ENCODE data around the gene LAYN. TPM values are rescaled to one million over a fixed set of nuclear protein-coding genes. Genes with fewer than 3 reads are reported as not detected.

Gene LAYN
- total RNA-seq, 1 donor from 2014 or later, result 2.8 TPM

- TF ChIP-seq CTCF (IDR thresholded peaks at IDR 0.05; ENCODE audit: borderline replicate concordance), result no peak
- no peaks in the 10 kb centered on the region for H3K9me3 ChIP-seq (replicated peaks)
- no peak for DNase-seq
- H3K27ac ChIP-seq (replicated peaks), result no peak overlapping the region
- no peaks in the 10 kb centered on the region for H3K36me3 ChIP-seq
- no peaks in the 10 kb centered on the region for H3K27me3 ChIP-seq (ENCODE audit: low read depth)
- H3K4me1 ChIP-seq, result peaks cover 32% of the 10 kb centered on the region
- intact Hi-C loops (cut with micrococcal nuclease), result no loop called here
- H3K4me3 ChIP-seq, result no peak overlapping the region
Observed at GRCh38 chr11:111571829-111572501, 31.4 kb downstream of the LAYN start.

GRCh38 chr11:111572581-111572980 lies 32.1 kb downstream of the LAYN start:
- Histone ChIP-seq H3K27ac (replicated peaks) (peak overlapping the region; percentile 76), H3K9me3 (replicated peaks) (no peaks in the 10 kb centered on the region), H3K27me3 (ENCODE audit: low read depth) (no peaks in the 10 kb centered on the region), H3K4me3 (no peak overlapping the region), H3K36me3 (no peaks in the 10 kb centered on the region), H3K4me1 (peaks cover 32% of the 10 kb centered on the region)
- TF ChIP-seq CTCF (IDR thresholded peaks at IDR 0.05; ENCODE audit: borderline replicate concordance), result no peak
- intact Hi-C loops (cut with micrococcal nuclease), result no loop called here
- no peak for DNase-seq

- peaks cover 32% of the 10 kb centered on the region for H3K4me1 ChIP-seq
- peak overlapping the region; percentile 76 for H3K27ac ChIP-seq (replicated peaks)
- H3K4me3 ChIP-seq, result peak overlapping the region; percentile 53
- H3K9me3 ChIP-seq (replicated peaks), result no peaks in the 10 kb centered on the region
- DNase-seq, result no peak
- H3K36me3 ChIP-seq, result no peaks in the 10 kb centered on the region
- no peak for TF ChIP-seq CTCF (IDR thresholded peaks at IDR 0.05; ENCODE audit: borderline replicate concordance)
- H3K27me3 ChIP-seq (ENCODE audit: low read depth), result no peaks in the 10 kb centered on the region
- intact Hi-C loops (cut with micrococcal nuclease), result no loop called here
Observed at GRCh38 chr11:111573821-111574249, 33.3 kb downstream of the LAYN start.

GRCh38 chr11:111574373-111575225 lies 34.1 kb downstream of the LAYN start:
- no peak for DNase-seq
- peak overlapping the region; percentile 76 for H3K27ac ChIP-seq (replicated peaks)

GRCh38 chr11:111575740-111576139 lies 35.2 kb downstream of the LAYN start:
- H3K4me3 ChIP-seq, result no peak overlapping the region
- H3K4me1 ChIP-seq, result peaks cover 32% of the 10 kb centered on the region
- no peaks in the 10 kb centered on the region for H3K27me3 ChIP-seq (ENCODE audit: low read depth)
- no peak for TF ChIP-seq CTCF (IDR thresholded peaks at IDR 0.05; ENCODE audit: borderline replicate concordance)
- no peak overlapping the region for H3K27ac ChIP-seq (replicated peaks)
- H3K36me3 ChIP-seq, result no peaks in the 10 kb centered on the region
- no peak for DNase-seq
- no peaks in the 10 kb centered on the region for H3K9me3 ChIP-seq (replicated peaks)
- intact Hi-C loops (cut with micrococcal nuclease), result no loop called here

More at GRCh38 chr11:111574373-111575225, 34.1 kb downstream of the LAYN start:
- Histone ChIP-seq H3K4me1 (peaks cover 32% of the 10 kb centered on the region), H3K27me3 (ENCODE audit: low read depth) (no peaks in the 10 kb centered on the region), H3K4me3 (peak overlapping the region; percentile 53), H3K9me3 (replicated peaks) (no peaks in the 10 kb centered on the region), H3K36me3 (no peaks in the 10 kb centered on the region)
- TF ChIP-seq CTCF (IDR thresholded peaks at IDR 0.05; ENCODE audit: borderline replicate concordance), result no peak
- intact Hi-C loops (cut with micrococcal nuclease), result no loop called here

All from left ventricle myocardium inferior (tissue), 1 donor.